ENCODE results near the gene PLPPR3. TPM values are rescaled to one million over a fixed set of nuclear protein-coding genes. Genes with fewer than 3 reads are reported as not detected.

Gene PLPPR3
- total and polyA plus RNA-seq, 9 of the 15 experiments (the other 6 are each of a cell fraction or from before 2014, with no cell fraction given) = 0.01 to 48.2 (median 8.6) TPM

GRCh38 chr19:782185-782877 is 39.4 kb downstream of the PLPPR3 start:
- Histone ChIP-seq H3K4me1 (replicated peaks in 1 of 2; ENCODE audit: control insufficient read depth in 2 of 2, insufficient read depth in 2 of 2, low read length in 2 of 2) (peaks cover 0 to 30% of the 10 kb centered on the region in 2 experiments; a peak in 2 of 5 replicates), H3K27me3 (ENCODE audit: control insufficient read depth in 2 of 2, insufficient read depth in 2 of 2, low read length in 2 of 2) (no peaks in the 10 kb centered on the region), H3K9me3 (replicated peaks; ENCODE audit: control insufficient read depth, insufficient read depth, low read depth, low read length) (no peaks in the 10 kb centered on the region), H3K36me3 (ENCODE audit: control insufficient read depth, insufficient read depth, low read length) (no peaks in the 10 kb centered on the region), H3K9ac (ENCODE audit: insufficient read depth in 1 of 2, low read depth in 2 of 2, low read length in 2 of 2) (peak overlapping the region in 1 of 2 experiments; percentile 84; a peak in 2 of 4 replicates), H3K9me1 (ENCODE audit: control insufficient read depth, insufficient read depth, low read length) (no peaks in the 10 kb centered on the region), H3K79me2 (ENCODE audit: control insufficient read depth, insufficient read depth, low read length) (no peaks in the 10 kb centered on the region), H3K4me2 (ENCODE audit: insufficient read depth, low read length) (no peak overlapping the region), H3K4me3 (no peak overlapping the region), H2AFZ (ENCODE audit: low read depth, low read length) (no peak overlapping the region), H3K27ac (ENCODE audit: extremely low read depth, low read depth, low read length) (no peak overlapping the region), H4K20me1 (replicated peaks; ENCODE audit: control insufficient read depth, insufficient read depth, low read length) (no peaks in the 10 kb centered on the region)
- no peak for TF ChIP-seq GATA2 (CRISPR knock-in tag; IDR thresholded peaks at IDR 0.05)
- TF ChIP-seq MCM2 (IDR thresholded peaks at IDR 0.05; ENCODE audit: low read depth) = no peak
- no peak for TF ChIP-seq SRSF7 (optimal IDR thresholded peaks at IDR 0.05; ENCODE audit: low read depth, low read length)
- no peak for TF ChIP-seq SFPQ (IDR thresholded peaks at IDR 0.05; ENCODE audit: low read depth, low read length)
- TF ChIP-seq FOXK1 (CRISPR knock-in tag; IDR thresholded peaks at IDR 0.05; ENCODE audit: borderline replicate concordance) = no peak
- TF ChIP-seq MEIS2 (IDR thresholded peaks at IDR 0.05; ENCODE audit: partially characterized antibody) = no peak
- TF ChIP-seq SIX5 (IDR thresholded peaks at IDR 0.05; ENCODE audit: borderline replicate concordance in 1 of 2, insufficient read depth in 1 of 2, low read depth in 1 of 2, low read length in 2 of 2) = no peak
- no peak for TF ChIP-seq EHMT2 (IDR thresholded peaks at IDR 0.05)
- no peak for TF ChIP-seq ARID1B (IDR thresholded peaks at IDR 0.05)
- TF ChIP-seq HINFP (tag; conservative IDR thresholded peaks at IDR 0.05; ENCODE audit: low read depth) = no peak
- TF ChIP-seq ESRRA (IDR thresholded peaks at IDR 0.05; ENCODE audit: borderline replicate concordance, low read depth) = no peak
- no peak for TF ChIP-seq TEAD1 (CRISPR knock-in tag; IDR thresholded peaks at IDR 0.05)
- ChIA-PET CTCF (ENCODE audit: low intra/inter-chr PET ratio) (no interaction called here), POLR2A (interaction anchor here (1.0 kb wide), 1 partner anchor 15 kb away, joined by 5 read pairs; the partner anchor contains the start of gene PTBP1)
- DNase-seq (ENCODE audit: extremely low read depth in 1 of 4, low spot score in 3 of 4) (no peak), FAIRE-seq (no peak), ATAC-seq (peak; percentile 38; the same call in 2 of the 3 replicates)
- WGBS (ENCODE audit: insufficient coverage, low coverage, missing lambda C conversion rate) = 58% methylated on average over 25 of the region's 29 CpGs
- BruUV-seq (replicated peaks) = no TSS peak
- in situ Hi-C loops (cut with MboI) (no loop called here), intact Hi-C loops (cut with micrococcal nuclease) (no loop called here)

All from K562 (cell line).